Rectal smooth muscle tissue (tissue), 1 donor: ENCODE data around the gene ASPA.
"Not testable (repeated sequence)": the region's sequence is repeated elsewhere in the genome, so short reads cannot be mapped to it uniquely, and the experiment has no call there.

ENCODE experiments used
- H3K27ac ChIP-seq: one replicate; pipeline ENCODE4 v1.7.0; 2013; ENCODE audit warnings: low read depth, low read length, inconsistent platforms
- H3K27me3 ChIP-seq: one replicate; pipeline ENCODE4 v1.7.0; 2013; ENCODE audit warnings: low read length; ENCODE audit not compliant: control insufficient read depth, insufficient read depth
- H3K36me3 ChIP-seq: one replicate; pipeline ENCODE4 v1.7.0; 2013; ENCODE audit warnings: low read length; ENCODE audit not compliant: control insufficient read depth, insufficient read depth
- H3K4me1 ChIP-seq: one replicate; pipeline ENCODE4 v1.7.0; 2013; ENCODE audit warnings: low read length; ENCODE audit not compliant: control insufficient read depth, insufficient read depth
- H3K4me3 ChIP-seq: one replicate; pipeline ENCODE4 v1.7.0; 2013; ENCODE audit warnings: low read length
- H3K9ac ChIP-seq: one replicate; pipeline ENCODE4 v1.7.0; 2013; ENCODE audit warnings: low read length

ASPA gene

DNA sequence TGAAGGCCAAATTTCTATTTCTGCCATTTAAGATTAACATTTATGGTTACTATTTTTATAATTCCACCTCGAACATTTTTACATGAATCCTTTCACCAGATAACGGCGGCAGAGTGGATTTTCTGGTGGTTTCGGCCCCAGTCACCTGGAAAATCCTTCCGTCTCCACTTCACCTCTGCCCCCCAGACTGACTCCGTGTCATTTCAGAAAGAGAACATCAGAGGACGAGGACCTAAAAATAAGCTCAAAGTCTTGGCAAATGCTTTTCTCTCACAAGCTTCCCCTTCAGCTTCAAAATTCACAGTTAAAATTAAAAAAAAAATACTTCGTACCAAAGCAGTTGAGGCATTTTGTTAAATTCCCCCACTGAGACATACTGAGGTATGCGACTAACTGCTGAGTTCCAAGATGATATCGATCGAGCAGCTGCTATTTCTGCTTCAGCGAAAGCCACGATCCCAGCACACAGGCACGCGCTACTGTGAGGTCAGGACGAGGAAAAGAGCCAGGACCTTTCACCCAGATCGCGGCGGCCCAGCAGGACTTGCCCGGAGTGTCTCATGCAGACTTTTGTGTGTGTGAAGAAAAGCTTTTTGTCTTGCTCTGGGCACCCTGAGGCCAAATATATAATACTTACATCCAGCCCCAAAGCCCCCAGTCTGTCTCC is 36.8 kb downstream of the ASPA start:
- Histone ChIP-seq H3K4me3 (no peak overlapping the region), H3K9ac (no peak overlapping the region), H3K36me3 (no peaks in the 10 kb centered on the region), H3K27me3 (no peaks in the 10 kb centered on the region), H3K27ac (peak overlapping the region; percentile 55), H3K4me1 (peaks cover 7% of the 10 kb centered on the region)

DNA sequence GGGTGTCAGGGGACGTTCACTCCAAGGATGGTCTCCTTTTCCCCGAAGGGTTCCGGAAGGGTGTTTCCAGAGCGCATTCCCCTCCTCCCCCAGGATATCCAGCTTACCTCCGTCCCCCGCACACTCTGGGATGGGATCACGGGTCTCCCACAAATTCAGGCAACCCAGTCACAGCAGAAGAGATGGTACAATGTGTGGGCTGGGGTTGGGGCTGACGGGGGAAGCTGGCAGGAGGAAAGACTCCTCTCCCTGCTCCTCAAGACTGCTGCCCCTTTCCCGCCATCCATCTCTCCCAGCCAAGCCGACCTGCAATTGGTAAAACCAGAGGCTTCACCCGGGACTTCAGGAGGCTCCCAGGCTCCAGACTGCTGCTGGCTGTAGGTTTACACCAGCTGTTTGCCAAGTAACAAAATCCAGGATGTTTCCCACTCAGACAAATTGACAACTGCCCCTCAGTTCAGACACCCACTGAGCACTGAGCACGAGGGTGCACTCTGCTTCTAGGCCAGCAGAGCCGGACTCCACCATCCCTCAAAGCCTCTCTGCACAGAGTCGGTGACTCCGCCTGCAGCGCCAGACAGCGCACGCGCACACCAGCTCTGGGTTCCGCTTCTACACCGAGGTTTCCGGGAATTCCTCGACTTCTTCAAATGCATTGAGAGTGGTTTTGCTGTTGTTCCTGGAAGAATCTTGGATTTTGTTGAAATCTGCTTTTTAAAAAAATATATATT is 37.7 kb downstream of the ASPA start:
- H3K9ac ChIP-seq: no peak overlapping the region
- peak overlapping the region; percentile 49 for H3K27ac ChIP-seq
- H3K4me3 ChIP-seq: no peak overlapping the region
- no peaks in the 10 kb centered on the region for H3K27me3 ChIP-seq
- H3K4me1 ChIP-seq: peaks cover 7% of the 10 kb centered on the region
- no peaks in the 10 kb centered on the region for H3K36me3 ChIP-seq

DNA sequence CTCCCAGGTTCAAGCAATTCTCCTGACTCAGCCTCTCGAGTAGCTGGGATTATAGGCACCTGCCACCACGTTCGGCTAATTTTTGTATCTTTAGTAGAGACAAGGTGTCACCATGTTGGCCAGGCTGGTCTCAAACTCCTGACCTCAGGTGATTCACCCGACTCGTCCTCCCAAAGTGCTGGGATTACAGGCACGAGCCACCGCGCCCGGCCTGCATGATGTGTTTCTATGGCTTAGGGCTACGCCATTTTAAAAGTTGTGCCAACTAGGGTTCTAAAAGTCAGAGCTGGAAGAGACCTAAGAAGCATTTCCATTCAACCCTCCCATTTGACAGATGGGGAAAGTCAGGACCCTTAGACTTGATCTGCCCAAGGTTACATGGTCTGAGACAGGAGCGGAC is 38.4 kb downstream of the ASPA start:
- not testable (repeated sequence) for H3K4me1 ChIP-seq, H3K9ac ChIP-seq, H3K27me3 ChIP-seq, H3K36me3 ChIP-seq, H3K4me3 ChIP-seq, H3K27ac ChIP-seq

DNA sequence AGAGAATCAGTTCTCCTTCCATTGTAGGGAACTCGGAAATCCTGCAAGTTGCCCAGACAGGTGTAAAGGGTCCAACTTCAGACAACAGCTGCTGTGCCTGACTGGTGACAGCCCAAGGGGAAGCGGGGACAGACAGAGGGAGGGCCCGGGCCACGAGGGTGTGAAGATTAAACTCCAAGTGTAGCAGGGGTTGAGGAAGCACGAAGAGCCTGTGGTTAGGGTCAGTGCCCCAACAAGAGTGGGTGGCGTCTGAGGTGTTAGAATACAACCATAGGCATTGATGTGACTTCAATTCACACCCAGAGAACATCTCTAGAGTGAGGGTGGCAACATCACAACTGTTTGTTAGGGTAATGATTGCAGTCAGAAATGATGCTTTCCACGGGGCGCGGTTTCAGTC is 39.1 kb downstream of the ASPA start:
- H3K4me3 ChIP-seq: no peak overlapping the region
- no peaks in the 10 kb centered on the region for H3K27me3 ChIP-seq
- H3K9ac ChIP-seq: no peak overlapping the region
- H3K4me1 ChIP-seq: peaks cover 7% of the 10 kb centered on the region
- no peaks in the 10 kb centered on the region for H3K36me3 ChIP-seq
- H3K27ac ChIP-seq: no peak overlapping the region

DNA sequence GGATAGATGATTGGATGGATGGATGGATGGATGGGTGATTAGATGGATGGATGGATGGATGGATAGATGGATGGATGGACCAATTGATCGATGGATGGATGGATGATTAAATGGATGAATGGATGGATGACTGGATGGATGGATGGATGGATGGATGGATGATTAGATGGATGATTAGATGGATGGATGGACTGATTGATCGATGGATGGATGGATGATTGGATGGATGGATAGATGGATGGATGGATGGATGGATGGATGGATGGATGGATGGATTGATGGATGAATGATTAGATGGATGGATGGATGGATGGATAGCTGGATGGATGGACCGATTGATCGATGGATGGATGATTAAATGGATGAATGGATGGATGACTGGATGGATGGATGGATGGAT is 43.7 kb downstream of the ASPA start:
- H3K4me3 ChIP-seq, H3K27me3 ChIP-seq, H3K27ac ChIP-seq, H3K4me1 ChIP-seq, H3K36me3 ChIP-seq, H3K9ac ChIP-seq: not testable (repeated sequence)

DNA sequence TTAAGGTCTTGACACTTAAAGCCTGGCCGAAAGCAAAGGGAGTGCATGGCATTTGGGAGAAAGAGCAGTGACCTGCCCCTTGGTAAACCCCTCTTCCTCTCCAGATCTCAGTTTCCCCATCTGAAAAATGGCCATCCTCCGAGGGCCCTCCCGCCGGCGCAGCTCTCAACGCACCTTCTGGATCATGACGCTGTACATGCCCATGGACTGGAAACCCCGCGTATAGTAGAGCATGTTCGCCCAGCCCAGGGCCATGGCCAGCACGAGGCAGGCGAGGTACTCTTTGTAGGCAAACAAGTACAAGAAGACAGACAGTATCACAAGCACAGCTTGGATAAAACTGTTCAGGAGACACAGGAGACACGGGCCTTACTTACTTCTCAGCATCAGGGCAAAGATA is 48.2 kb downstream of the ASPA start:
- H3K4me3 ChIP-seq: no peak overlapping the region
- H3K27ac ChIP-seq: no peak overlapping the region
- H3K4me1 ChIP-seq: no peaks in the 10 kb centered on the region
- H3K27me3 ChIP-seq: no peaks in the 10 kb centered on the region
- no peak overlapping the region for H3K9ac ChIP-seq
- no peaks in the 10 kb centered on the region for H3K36me3 ChIP-seq

DNA sequence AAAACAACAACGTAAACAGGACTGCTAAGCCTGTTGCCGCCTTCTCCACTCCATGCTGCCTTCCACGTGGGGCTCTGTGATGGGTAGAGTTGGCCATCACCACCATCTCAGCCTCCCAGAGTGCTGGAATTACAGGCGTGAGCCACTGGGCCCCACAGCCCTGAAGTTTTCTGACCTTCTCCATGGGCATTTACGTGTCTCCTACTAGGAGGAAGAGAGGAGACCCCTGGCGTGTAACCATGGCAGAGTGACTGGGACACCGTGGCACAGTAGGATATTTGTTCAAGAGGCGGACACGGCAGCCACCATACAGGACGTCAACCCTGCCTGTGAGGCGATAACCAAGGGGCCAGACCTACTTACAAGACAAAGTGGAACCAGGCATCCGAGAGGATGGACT is 50.7 kb downstream of the ASPA start:
- no peak overlapping the region for H3K4me3 ChIP-seq
- H3K9ac ChIP-seq: no peak overlapping the region
- no peaks in the 10 kb centered on the region for H3K27me3 ChIP-seq
- no peak overlapping the region for H3K27ac ChIP-seq
- H3K36me3 ChIP-seq: no peaks in the 10 kb centered on the region
- H3K4me1 ChIP-seq: no peaks in the 10 kb centered on the region

DNA sequence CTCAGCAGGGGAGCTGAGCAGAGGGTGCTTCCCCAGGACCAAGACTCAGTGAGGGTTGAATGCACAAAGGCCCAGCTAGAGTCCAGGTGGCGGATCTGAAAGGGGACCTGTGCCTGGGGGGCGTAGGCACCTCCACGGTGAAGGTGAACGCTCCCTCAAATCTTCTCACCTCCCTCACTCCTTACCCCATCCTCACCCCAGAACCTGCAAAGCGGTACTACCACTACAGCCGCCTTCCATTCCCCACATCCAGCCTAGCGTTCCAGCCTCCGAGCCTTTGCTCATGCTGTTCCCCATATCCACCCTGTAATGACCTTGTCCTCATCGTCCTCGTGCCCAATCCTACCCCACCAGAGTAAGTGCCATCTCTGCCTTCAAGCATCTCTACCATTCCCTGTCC is 51.2 kb downstream of the ASPA start:
- Histone ChIP-seq H3K4me1 (no peaks in the 10 kb centered on the region), H3K9ac (no peak overlapping the region), H3K4me3 (no peak overlapping the region), H3K36me3 (no peaks in the 10 kb centered on the region), H3K27me3 (no peaks in the 10 kb centered on the region), H3K27ac (no peak overlapping the region)

DNA sequence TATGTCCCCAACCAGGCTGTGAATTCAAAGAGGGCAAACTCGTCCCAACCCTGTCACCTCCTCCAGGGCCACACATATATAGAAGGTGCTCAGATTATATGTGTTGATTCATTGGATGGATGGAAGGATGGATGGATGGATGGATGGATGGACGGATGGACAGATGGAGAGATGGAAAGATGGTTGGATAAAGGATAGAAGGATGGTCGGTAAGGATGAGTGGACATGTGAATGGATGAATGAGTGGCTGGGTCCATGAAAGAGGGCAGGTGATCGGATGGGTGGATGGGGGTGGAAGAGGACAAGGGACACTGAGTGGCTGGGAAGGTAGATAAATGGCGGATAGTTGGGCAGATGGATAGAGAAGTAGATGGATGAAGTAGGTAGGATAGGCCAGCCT is 51.7 kb downstream of the ASPA start:
- H3K4me1 ChIP-seq: no peaks in the 10 kb centered on the region
- H3K4me3 ChIP-seq: no peak overlapping the region
- H3K27me3 ChIP-seq: no peaks in the 10 kb centered on the region
- H3K9ac ChIP-seq: no peak overlapping the region
- no peak overlapping the region for H3K27ac ChIP-seq
- no peaks in the 10 kb centered on the region for H3K36me3 ChIP-seq

DNA sequence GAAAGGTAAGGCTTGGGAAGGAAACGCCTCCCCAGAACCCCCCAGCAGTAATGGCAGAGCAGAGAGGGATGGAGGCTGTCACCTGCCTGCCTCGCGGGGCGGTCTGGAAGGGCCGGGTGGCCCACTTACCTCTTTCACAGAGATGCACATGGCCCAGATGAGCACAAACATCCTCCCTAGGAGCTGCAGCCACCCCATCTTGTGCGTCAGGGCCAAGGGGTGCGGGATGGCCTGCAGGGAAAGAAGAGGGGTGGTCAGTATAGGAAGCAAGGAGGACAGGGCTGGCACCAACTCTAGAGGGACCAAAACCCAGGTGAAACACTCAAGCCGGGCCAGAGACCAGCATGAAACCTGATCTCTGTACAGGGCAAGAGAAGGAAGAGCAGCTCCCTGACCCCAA is 52.1 kb downstream of the ASPA start:
- no peaks in the 10 kb centered on the region for H3K36me3 ChIP-seq
- no peak overlapping the region for H3K4me3 ChIP-seq
- no peaks in the 10 kb centered on the region for H3K4me1 ChIP-seq
- no peaks in the 10 kb centered on the region for H3K27me3 ChIP-seq
- H3K9ac ChIP-seq: no peak overlapping the region
- no peak overlapping the region for H3K27ac ChIP-seq

DNA sequence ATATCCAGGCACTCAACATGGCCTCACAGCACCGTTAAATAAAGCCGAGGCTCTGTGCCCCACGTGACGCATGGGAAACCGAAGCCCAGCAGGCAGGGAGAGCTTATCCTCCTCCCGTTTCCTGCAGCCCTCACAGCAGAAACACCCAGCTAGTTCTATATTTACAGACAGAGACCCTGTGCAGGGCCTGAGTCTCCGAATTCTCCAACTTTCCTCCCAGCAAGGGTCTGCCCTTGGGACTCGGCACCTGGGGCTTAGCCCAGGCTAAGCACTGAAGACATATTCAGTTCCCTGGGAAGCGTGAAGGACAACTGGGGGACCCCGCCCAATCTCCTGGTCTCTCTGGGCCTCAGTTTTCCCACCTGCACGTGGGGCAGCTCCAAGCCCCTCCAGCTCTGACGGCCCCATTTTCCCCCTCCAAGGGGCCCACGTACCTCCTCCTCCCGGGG is 52.6 kb downstream of the ASPA start:
- Histone ChIP-seq H3K9ac (no peak overlapping the region), H3K4me1 (no peaks in the 10 kb centered on the region), H3K36me3 (no peaks in the 10 kb centered on the region), H3K4me3 (no peak overlapping the region), H3K27me3 (no peaks in the 10 kb centered on the region), H3K27ac (no peak overlapping the region)

DNA sequence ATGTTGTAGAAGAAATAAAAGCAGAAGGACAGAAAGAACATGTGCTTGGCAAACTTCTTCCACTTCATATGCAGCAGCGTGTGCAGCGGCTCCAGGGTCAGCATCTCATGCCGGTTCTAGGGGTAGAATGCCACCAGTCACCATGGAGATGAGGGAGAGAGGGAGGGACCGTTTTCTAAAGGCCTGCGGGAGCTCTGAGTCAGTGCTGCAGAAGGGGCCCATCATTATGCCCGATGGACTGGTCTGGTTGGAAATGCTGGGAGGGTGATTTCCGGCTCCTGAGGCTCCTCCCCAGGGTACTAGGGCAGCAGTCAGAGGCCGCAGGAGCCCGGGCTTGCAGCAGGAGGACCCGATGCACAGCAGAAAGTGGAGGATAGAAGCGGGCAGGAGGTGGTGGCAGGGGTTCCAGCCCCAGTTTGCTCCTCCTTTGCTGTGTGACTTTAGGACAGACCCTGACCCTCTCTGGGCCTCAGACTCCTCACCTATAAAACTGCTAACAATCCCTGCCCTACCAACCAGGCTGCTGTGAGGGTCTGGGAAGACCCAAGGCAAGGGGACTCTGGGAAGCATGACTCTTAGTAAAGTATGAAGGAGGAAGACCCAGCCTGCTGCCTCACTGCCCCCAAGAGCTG is 53.2 kb downstream of the ASPA start:
- Histone ChIP-seq H3K9ac (no peak overlapping the region), H3K36me3 (no peaks in the 10 kb centered on the region), H3K27ac (no peak overlapping the region), H3K4me3 (no peak overlapping the region), H3K27me3 (no peaks in the 10 kb centered on the region), H3K4me1 (no peaks in the 10 kb centered on the region)
